GM23248 (cell line): ENCODE measurements around the gene PUM1. TPM values are rescaled to one million over a fixed set of nuclear protein-coding genes. Genes with fewer than 3 reads are reported as not detected.

Experiments
- DNase-seq: peaks from one replicate; pipeline ENCODE4 v3.0.0-alpha.2; 2015
- H2AFZ ChIP-seq: fragments of 200-600 bp; sonication (generic); 2 replicates; pipeline ENCODE4 v1.6.1; 2016; ENCODE audit warnings: antibody characterized with exemption
- H3F3A ChIP-seq: fragments of 200-600 bp; sonication (generic); 2 replicates; pipeline ENCODE4 v1.6.1; 2016; ENCODE audit warnings: mild to moderate bottlenecking, antibody characterized with exemption, mixed run types; ENCODE audit not compliant: insufficient read depth
- H3K27ac ChIP-seq: fragments of 200-600 bp; sonication (generic); 2 replicates; pipeline ENCODE4 v1.5.1; 2016; ENCODE audit warnings: mild to moderate bottlenecking
- H3K27me3 ChIP-seq: fragments of 200-600 bp; sonication (generic); replicated peaks from 2 replicates; pipeline ENCODE4 v1.6.1; 2016; ENCODE audit warnings: mild to moderate bottlenecking; ENCODE audit not compliant: insufficient read depth
- H3K36me3 ChIP-seq: fragments of 200-600 bp; sonication (generic); 2 replicates; pipeline ENCODE4 v1.6.1; 2016; ENCODE audit warnings: low read depth, mild to moderate bottlenecking
- H3K4me1 ChIP-seq: fragments of 200-600 bp; sonication (generic); 2 replicates; pipeline ENCODE4 v1.6.1; 2016; ENCODE audit warnings: mild to moderate bottlenecking; ENCODE audit not compliant: insufficient read depth
- H3K4me2 ChIP-seq: fragments of 200-600 bp; sonication (generic); one replicate; pipeline ENCODE4 v1.6.1; 2016; ENCODE audit warnings: mild to moderate bottlenecking; ENCODE audit not compliant: unreplicated experiment
- H3K4me3 ChIP-seq: fragments of 200-600 bp; sonication (generic); 2 replicates; pipeline ENCODE4 v1.5.1; 2016; ENCODE audit warnings: mild to moderate bottlenecking
- H3K79me2 ChIP-seq: fragments of 200-600 bp; sonication (generic); 2 replicates; pipeline ENCODE4 v1.6.1; 2016; ENCODE audit warnings: mild to moderate bottlenecking; ENCODE audit not compliant: insufficient read depth
- H3K9ac ChIP-seq: fragments of 200-600 bp; sonication (generic); 2 replicates; pipeline ENCODE4 v1.6.1; 2016; ENCODE audit warnings: mild to moderate bottlenecking
- H3K9me2 ChIP-seq: fragments of 200-600 bp; sonication (generic); 2 replicates; pipeline ENCODE4 v1.6.1; 2016; ENCODE audit warnings: mixed run types, mild to moderate bottlenecking, moderate library complexity; ENCODE audit not compliant: insufficient read depth
- H3K9me3 ChIP-seq: fragments of 200-600 bp; sonication (generic); one replicate; pipeline ENCODE4 v1.6.1; 2017; ENCODE audit warnings: low read depth
- H4K20me1 ChIP-seq: fragments of 200-600 bp; sonication (generic); 2 replicates; pipeline ENCODE4 v1.6.0; 2016; ENCODE audit not compliant: insufficient read depth
- EZH2 ChIP-seq: fragments of 200-600 bp; sonication (generic); IDR thresholded peaks from 2 replicates; pipeline ENCODE4 v1.6.1; 2018; ENCODE audit warnings: antibody characterized with exemption, mild to moderate bottlenecking; ENCODE audit not compliant: insufficient read depth, poor library complexity, severe bottlenecking
- EZH2phosphoT487 ChIP-seq: fragments of 200-600 bp; sonication (generic); IDR thresholded peaks from 2 replicates; pipeline ENCODE4 v1.6.1; 2018; ENCODE audit warnings: antibody characterized with exemption, moderate library complexity, mild to moderate bottlenecking, low read depth; ENCODE audit not compliant: insufficient read depth
- WGBS, 2 experiments: methylation state at CpG; one replicate each; pipeline ENCODE4 v1.1.6; 2015 to 2017; ENCODE audit warnings: low lambda C conversion rate in 2 of 2, low coverage in 1 of 2; ENCODE audit errors: missing lambda C conversion rate in 2 of 2; 5-methylcytosine and 5-hydroxymethylcytosine counted together
- in situ Hi-C: fragments of 300-500 bp; cut with MboI; formaldehyde crosslinking; loops from 2 replicates; pipeline ENCODE4 v1.15.0; 2020
- polyA plus RNA-seq: library from polyadenylated mRNA; unstranded; fragments of >200 nt; fragmentation: Nextera tagmentation; extraction: Ambion mirVana; gene quantifications from 2 replicates; pipeline ENCODE4 v1.2.1, GENCODE V29; 2016
- total RNA-seq: library from RNA; depleted of rRNA; stranded (reverse); fragments of >200 nt; shearing (Covaris generic); gene quantifications from 2 replicates; pipeline ENCODE4 v1.2.3, GENCODE V29; 2014

The PUM1 gene
- total and polyA plus RNA-seq, 2 experiments from 2014 or later: 46.3 to 49.5 TPM

GRCh38 chr1:31012210-31012924 is 53.1 kb downstream of the PUM1 start:
- no peak for TF ChIP-seq EZH2phosphoT487
- no peak for TF ChIP-seq EZH2
- no peaks in the 10 kb centered on the region for H3K27me3 ChIP-seq
- H3K4me2 ChIP-seq: no peak overlapping the region
- H3K4me1 ChIP-seq: peaks cover 57% of the 10 kb centered on the region
- H3K36me3 ChIP-seq: 0 out of 2 replicates have a peak, but pooled peaks cover 2% of the 10 kb centered on the region
- no peak overlapping the region for H2AFZ ChIP-seq
- no peaks in the 10 kb centered on the region for H3K9me3 ChIP-seq
- H3K4me3 ChIP-seq: no peak overlapping the region
- peaks cover 96% of the 10 kb centered on the region for H3K79me2 ChIP-seq
- H4K20me1 ChIP-seq: peaks cover 55% of the 10 kb centered on the region
- in situ Hi-C loops: no loop called here
- peaks cover 46% of the 10 kb centered on the region for H3F3A ChIP-seq
- H3K9ac ChIP-seq: no peak overlapping the region
- no peaks in the 10 kb centered on the region for H3K9me2 ChIP-seq
- 96 to 99% methylated on average over 4 of the region's 4 CpGs for WGBS, 2 experiments
- DNase-seq: no peak
- no peak overlapping the region for H3K27ac ChIP-seq

DNA sequence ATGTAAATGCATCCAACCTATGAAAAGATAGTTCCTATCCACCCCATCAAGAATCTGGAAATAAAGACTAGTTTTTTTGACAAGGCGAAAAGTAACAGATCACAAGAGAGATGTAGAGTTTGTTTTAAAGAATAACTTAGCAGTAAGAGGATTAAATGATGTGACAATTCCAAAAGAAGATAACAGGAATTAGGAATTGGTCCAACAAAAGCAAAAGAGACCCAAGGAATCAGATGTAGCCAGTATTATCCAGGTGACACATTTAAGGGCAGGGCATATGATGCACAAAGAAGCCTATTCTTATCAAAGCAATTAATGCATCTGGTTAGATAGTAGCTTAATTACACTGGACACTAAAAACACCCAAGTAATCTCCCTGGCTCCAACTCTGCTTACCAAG is 53.8 kb downstream of the PUM1 start:
- H3K4me3 ChIP-seq: no peak overlapping the region
- peaks cover 52% of the 10 kb centered on the region for H4K20me1 ChIP-seq
- no peak overlapping the region for H2AFZ ChIP-seq
- WGBS, 2 experiments: 95 to 100% methylated on average over 1 of the region's 1 CpG
- peaks cover 53% of the 10 kb centered on the region for H3F3A ChIP-seq
- in situ Hi-C loops: no loop called here
- H3K36me3 ChIP-seq: 0 out of 2 replicates have a peak, but pooled peaks cover 2% of the 10 kb centered on the region
- H3K27me3 ChIP-seq: no peaks in the 10 kb centered on the region
- TF ChIP-seq EZH2phosphoT487: no peak
- TF ChIP-seq EZH2: no peak
- no peak overlapping the region for H3K4me2 ChIP-seq
- no peak overlapping the region for H3K9ac ChIP-seq
- H3K4me1 ChIP-seq: peaks cover 62% of the 10 kb centered on the region
- H3K79me2 ChIP-seq: peaks cover 93% of the 10 kb centered on the region
- no peaks in the 10 kb centered on the region for H3K9me2 ChIP-seq
- H3K9me3 ChIP-seq: no peaks in the 10 kb centered on the region
- no peak overlapping the region for H3K27ac ChIP-seq
- no peak for DNase-seq

DNA sequence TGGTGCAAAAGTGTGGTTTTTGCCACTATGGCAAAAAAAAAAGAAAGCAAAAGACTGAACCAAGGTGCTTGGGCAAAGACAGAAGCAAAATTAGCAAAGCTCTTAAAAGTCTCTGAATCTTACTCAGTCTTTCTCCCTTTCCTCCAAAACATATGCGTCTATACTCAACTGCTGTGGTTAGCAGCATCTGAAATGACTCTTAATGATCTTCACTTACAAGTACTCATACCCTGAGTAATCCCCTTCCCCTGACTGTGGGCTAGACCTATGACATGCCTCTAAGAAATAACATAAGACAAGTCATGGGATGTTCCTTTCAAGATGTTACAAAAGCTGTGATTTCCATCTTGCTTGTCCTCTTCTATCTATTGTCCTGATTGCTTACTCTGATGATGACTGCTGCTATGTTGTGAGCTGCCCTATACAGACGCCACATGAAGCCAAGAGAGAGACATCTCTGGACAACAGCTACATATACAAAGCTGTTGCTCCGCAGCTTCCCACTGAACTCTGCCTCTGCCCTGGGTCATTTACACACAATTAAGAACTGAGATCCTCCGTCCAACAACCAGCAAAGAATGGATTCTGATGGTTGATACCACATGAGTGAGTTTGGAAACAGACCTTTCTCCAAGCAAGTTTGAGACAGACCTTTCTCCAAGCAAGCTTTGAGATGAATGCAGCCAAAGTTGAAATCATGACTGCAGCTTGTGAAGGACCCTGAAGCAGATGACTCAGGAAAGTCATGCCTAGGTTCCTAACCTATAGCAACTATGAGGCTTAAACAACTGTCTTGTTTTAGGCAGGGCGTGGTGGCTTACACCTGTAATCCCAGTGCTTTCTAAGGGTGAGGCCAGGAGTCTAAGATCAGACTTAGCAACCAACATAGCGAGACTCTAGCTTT is 55.2 kb downstream of the PUM1 start:
- peaks cover 93% of the 10 kb centered on the region for H3K79me2 ChIP-seq
- H2AFZ ChIP-seq: no peak overlapping the region
- H3K9me2 ChIP-seq: no peaks in the 10 kb centered on the region
- in situ Hi-C loops: no loop called here
- H3K9ac ChIP-seq: peak overlapping the region; percentile 22
- H3K9me3 ChIP-seq: no peaks in the 10 kb centered on the region
- peaks cover 49% of the 10 kb centered on the region for H4K20me1 ChIP-seq
- no peak overlapping the region for H3K4me3 ChIP-seq
- TF ChIP-seq EZH2phosphoT487 (no peak), EZH2 (no peak)
- H3F3A ChIP-seq: peaks cover 66% of the 10 kb centered on the region
- DNase-seq: peak; percentile 84
- H3K36me3 ChIP-seq: peaks cover 7% of the 10 kb centered on the region; the same call in 1 of the 2 replicates
- H3K4me2 ChIP-seq: peak overlapping the region; percentile 25
- peak overlapping the region; percentile 73 for H3K27ac ChIP-seq
- peaks cover 73% of the 10 kb centered on the region for H3K4me1 ChIP-seq
- WGBS, 2 experiments: 55 to 58% methylated on average over 6 of the region's 6 CpGs
- H3K27me3 ChIP-seq: no peaks in the 10 kb centered on the region

DNA sequence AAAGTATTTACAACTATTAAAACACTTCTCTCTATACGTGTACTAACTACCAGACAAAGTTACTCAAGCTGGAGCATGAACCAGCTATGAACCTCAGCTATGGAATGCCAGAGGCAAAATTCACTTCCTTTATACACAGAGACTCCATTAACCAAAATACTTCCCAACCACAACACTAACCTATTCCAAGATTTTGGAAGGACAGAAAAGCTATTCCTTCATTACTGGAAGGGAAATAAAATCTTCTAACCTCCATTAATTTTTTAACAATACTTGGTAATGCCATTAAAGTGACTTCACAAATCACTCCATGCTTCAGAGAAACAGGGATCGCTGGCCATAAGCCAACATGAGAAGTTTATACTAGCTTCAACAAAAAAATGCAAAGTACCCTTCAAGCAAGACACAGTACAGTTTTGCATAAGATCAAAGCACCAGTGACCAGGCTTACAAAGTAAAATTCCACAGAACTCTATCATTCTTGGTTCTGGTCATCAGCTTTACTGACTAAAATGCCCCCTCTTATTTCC is 58.0 kb downstream of the PUM1 start:
- H3K4me1 ChIP-seq: peaks cover 63% of the 10 kb centered on the region
- H3F3A ChIP-seq: peaks cover 77% of the 10 kb centered on the region
- H3K36me3 ChIP-seq: peaks cover 19% of the 10 kb centered on the region
- H3K4me2 ChIP-seq: peak overlapping the region; percentile 78
- H3K9me2 ChIP-seq: no peaks in the 10 kb centered on the region
- no peaks in the 10 kb centered on the region for H3K27me3 ChIP-seq
- in situ Hi-C loops: no loop called here
- no peak overlapping the region for H2AFZ ChIP-seq
- no peaks in the 10 kb centered on the region for H3K9me3 ChIP-seq
- peak overlapping the region; percentile 41 for H3K9ac ChIP-seq
- TF ChIP-seq EZH2: no peak
- TF ChIP-seq EZH2phosphoT487: 0 out of 2 replicates have a peak, but pooled peaks have one; percentile 57
- peak overlapping the region; percentile 69 for H3K27ac ChIP-seq
- H4K20me1 ChIP-seq: peaks cover 39% of the 10 kb centered on the region
- H3K79me2 ChIP-seq: peaks cover 93% of the 10 kb centered on the region
- peak; percentile 90 for DNase-seq
- H3K4me3 ChIP-seq: peak overlapping the region; percentile 54
- 23% methylated on average over 2 of the region's 2 CpGs for WGBS, 2 experiments
